Coronary artery (tissue), 2 donors: ENCODE measurements around the gene RPS17.

Source experiments
- DNase-seq: peaks from one replicate; pipeline ENCODE4 v3.0.0-alpha.2; 2017; ENCODE audit warnings: low spot score
- H3K27ac ChIP-seq, 2 donors: fragments of 200-600 bp; sonication (generic); one replicate each; pipeline ENCODE4 v1.5.1; 2016 to 2019
- H3K4me3 ChIP-seq: fragments of 200-600 bp; sonication (generic); 2 replicates; pipeline ENCODE4 v1.5.1; 2016; ENCODE audit warnings: mild to moderate bottlenecking, moderate library complexity
- TF ChIP-seq, protein P1 (sequence below): fragments of 200-600 bp; sonication (generic); IDR thresholded peaks from one replicate; pipeline ENCODE4 v1.5.1; 2019; ENCODE audit warnings: antibody characterized with exemption

The RPS17 gene

GRCh38 chr15:82556315-82557035, 16.2 kb upstream of the RPS17 start:
- Histone ChIP-seq H3K4me3 (no peak overlapping the region), H3K27ac (no peak overlapping the region)
- DNase-seq, result peak; percentile 29
- TF ChIP-seq, protein P1, sequence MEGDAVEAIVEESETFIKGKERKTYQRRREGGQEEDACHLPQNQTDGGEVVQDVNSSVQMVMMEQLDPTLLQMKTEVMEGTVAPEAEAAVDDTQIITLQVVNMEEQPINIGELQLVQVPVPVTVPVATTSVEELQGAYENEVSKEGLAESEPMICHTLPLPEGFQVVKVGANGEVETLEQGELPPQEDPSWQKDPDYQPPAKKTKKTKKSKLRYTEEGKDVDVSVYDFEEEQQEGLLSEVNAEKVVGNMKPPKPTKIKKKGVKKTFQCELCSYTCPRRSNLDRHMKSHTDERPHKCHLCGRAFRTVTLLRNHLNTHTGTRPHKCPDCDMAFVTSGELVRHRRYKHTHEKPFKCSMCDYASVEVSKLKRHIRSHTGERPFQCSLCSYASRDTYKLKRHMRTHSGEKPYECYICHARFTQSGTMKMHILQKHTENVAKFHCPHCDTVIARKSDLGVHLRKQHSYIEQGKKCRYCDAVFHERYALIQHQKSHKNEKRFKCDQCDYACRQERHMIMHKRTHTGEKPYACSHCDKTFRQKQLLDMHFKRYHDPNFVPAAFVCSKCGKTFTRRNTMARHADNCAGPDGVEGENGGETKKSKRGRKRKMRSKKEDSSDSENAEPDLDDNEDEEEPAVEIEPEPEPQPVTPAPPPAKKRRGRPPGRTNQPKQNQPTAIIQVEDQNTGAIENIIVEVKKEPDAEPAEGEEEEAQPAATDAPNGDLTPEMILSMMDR, result no peak

GRCh38 chr15:82554849-82555248, 14.6 kb upstream of the RPS17 start:
- TF ChIP-seq, protein P1, result no peak
- no peak for DNase-seq
- Histone ChIP-seq H3K27ac (no peak overlapping the region), H3K4me3 (no peak overlapping the region)

DNA sequence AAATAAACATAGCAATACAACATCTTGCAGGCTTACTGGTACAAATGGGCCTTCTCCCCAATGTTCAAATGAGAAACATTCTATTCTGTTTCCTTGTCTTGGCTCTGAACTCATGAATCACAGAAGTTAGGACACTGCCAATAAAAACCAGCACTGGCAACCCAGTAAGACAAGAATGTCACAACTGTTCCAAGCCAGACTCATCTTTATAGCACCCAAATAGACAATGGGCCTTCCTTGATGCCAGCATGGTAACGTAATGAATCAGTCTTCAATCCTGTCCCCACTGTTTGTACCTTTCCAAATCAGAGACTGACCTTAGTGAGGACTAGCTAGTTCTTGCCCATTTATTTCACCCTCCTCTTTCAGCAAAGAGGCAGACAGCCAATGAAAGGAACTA, 14.1 kb upstream of the RPS17 start:
- Histone ChIP-seq H3K4me3 (no peak overlapping the region), H3K27ac (no peak overlapping the region)
- TF ChIP-seq, protein P1, result no peak
- DNase-seq, result no peak

GRCh38 chr15:82553846-82554245, 13.6 kb upstream of the RPS17 start:
- TF ChIP-seq, protein P1, result no peak
- no peak overlapping the region for H3K27ac ChIP-seq
- DNase-seq, result peak; percentile 33
- H3K4me3 ChIP-seq, result no peak overlapping the region

DNA sequence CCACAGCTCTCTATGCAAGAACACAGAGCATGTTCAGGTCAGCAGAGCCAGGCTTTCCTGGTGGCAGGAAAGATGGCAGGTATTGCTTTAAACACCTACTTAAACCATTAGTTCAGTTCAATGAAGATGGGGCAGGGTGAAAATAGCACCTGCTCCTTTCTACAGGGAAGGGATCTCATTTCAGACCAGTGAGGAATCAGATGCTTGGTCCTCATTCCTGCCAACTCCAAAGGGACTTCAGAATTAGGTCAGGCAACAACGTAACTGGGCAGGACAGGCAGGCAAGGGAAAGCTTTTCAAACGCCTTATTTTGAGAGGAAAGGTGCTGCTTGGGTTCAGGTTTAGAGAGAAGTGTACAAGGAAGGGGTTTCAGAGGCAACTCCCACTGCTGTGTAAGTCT, 12.6 kb upstream of the RPS17 start:
- peak; percentile 28 for DNase-seq
- no peak overlapping the region for H3K27ac ChIP-seq
- H3K4me3 ChIP-seq, result no peak overlapping the region
- TF ChIP-seq, protein P1, result no peak

DNA sequence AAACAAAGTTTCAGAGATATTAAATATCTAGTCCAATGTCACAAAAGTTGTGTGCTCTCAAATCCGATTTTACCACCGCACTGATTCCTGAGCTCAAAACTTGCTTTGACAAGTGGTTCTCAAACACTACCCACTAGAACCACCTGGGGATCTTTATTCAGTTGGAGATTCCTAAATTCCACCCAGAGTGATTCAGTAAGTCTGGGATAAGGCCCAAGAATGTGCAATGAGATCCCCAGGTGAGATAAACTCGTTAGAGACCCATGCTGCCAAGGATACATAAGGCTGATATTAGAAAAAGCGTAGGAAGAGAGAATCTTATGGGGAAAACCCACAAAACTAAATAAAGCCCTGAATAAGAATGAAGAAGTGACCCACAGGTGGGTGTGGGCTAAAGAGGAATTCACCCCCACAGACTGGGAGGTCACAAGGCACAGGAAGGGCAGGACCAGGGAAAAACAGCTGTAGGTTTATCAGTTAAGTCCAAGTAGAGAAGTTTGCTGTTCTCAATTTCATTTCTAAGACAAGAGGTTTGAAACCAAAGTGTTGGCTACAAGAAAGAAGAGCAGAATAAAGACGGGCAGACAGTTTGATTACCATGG, 11.5 kb upstream of the RPS17 start:
- DNase-seq, result no peak

More for the DNA sequence above, 11.5 kb upstream of the RPS17 start:
- Histone ChIP-seq H3K27ac (no peak overlapping the region), H3K4me3 (no peak overlapping the region)
- TF ChIP-seq, protein P1, result no peak
